ENCODE measurements around the gene NFE2L2.

DNA sequence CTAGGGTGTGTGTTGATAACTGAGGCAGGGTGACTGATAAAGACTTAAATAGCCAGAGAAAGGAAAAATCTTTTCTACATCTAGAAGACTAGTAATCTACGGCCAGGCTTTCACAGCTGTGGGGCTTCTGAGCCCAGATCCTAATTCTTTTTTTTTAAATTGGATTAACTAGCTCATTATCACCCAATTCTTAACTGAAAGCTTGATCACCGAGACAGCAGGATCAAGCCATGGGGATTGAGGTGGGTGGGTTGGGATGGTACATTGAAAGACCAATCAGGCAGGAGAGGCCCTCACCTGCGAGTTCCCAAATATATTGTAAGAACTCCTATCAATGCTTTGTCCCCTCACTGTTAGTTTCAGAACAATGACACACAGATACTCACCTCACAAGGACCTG lies 20.0 kb upstream of the NFE2L2 start:
- no peak for TF ChIP-seq POLR2A (IDR thresholded peaks at IDR 0.05; ENCODE audit: low read length)
- TF ChIP-seq GATA1 (IDR thresholded peaks at IDR 0.05; ENCODE audit: low read depth, low read length): no peak

Measured in erythroblast (primary cell).